Activated effector memory CD4-positive, alpha-beta T cell treated with anti-CD3 and anti-CD28 coated beads, Interleukin-2, amount 50 U/mL, for 16 hours (primary cell): Measurements from ENCODE around the gene L3MBTL2.

Experiments used
- DNase-seq: peaks from one replicate; pipeline ENCODE4 v3.0.0-alpha.2; 2020

Gene L3MBTL2

GRCh38 chr22:41215926-41216325, 10.8 kb downstream of the L3MBTL2 start:
- no peak for DNase-seq

GRCh38 chr22:41216984-41217383, 11.9 kb downstream of the L3MBTL2 start:
- DNase-seq: no peak

- DNase-seq: peak; percentile 72
Observed at GRCh38 chr22:41217553-41218157, 12.5 kb downstream of the L3MBTL2 start.

- no peak for DNase-seq
Observed at GRCh38 chr22:41222846-41223507, 17.9 kb downstream of the L3MBTL2 start.

DNA sequence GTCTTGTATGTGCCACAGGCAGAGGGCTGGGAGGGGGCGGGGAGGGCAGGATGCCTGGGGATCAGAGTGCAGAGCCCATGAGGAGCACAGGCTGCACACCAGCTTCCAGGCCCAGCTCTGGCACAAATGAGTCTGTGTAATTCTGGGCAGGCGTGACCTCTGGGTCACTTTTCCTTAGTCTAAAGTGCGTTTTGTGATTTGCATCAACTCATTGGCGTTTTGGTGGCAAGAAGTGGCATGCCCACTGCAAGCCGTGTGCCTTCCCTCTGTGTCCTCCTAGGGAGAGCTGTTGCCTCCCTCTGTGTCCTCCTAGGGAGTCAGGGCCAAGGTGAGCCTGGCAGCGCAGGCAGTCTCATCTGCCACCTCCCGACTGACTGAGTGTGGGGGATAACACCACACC, 18.4 kb downstream of the L3MBTL2 start:
- no peak for DNase-seq

GRCh38 chr22:41226723-41227655, 21.9 kb downstream of the L3MBTL2 start:
- no peak for DNase-seq

DNA sequence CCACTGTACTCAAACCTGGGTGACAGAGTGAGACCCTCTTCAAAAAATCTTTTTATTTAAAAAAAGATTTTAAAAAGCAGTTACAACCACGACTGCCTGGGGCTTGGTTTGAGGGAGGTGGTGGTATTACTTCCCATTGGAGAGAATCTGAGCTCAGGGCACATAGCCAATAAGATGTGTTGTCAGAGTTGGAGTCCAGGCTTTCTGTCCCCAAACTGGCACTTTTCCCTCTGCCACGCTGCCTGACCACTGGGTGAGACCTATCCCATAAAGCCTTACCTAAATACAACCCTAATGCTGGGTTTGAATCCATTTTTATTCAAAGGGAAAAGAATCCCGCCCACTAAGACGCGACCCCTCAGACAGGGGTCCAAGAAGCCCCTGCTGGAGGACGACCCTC, 24.1 kb downstream of the L3MBTL2 start:
- no peak for DNase-seq

DNA sequence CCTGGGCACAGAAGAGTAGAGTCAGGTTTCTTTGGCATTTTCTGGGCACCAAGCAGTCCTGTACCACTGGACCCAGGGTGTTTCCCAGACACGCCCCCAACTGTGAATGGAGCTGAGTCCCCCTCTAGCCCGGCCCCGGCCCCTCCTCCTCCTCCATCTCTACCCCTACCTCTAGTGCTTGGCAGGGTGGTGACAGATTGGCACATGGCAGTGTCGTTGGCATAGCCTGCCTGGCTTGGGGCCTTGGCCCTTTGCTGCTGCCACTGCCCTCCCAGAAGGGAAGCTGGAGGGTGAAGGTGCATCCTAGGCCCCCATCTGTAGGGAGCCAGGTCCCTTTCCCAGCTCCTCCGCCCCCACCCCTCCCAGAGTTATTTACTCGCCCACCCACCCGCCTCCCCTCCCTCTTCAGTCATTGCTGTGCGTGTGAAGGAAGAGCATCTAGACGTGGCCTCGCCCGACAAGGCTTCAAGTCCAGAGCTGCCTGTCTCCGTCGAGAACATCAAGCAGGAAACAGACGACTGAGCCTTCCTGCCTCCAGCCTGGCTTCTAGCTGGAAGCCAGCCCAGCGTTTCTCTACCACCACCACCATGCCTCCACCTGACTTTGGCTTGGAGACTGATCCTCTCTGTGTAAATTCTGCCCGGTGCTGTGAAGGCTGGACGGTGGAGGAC, 24.8 kb downstream of the L3MBTL2 start:
- no peak for DNase-seq

DNA sequence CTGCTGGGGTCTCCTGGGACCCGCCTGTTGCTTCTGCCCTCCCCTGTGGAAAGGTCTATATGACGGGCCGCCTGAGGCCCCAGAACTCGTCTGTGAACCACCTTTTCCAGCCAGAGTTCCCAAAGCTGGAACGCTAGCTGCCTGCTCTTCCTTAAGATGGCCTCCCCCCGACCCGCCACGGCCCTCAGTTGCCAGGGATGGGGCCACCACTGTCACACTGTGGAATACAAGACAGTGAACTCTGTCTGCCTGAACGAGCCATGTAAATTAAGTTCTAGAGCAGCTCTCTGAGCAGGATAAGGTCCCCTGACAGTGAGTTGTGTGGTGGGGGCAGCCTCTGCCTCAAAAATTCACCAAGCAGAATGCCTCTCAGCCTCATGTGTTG, 25.3 kb downstream of the L3MBTL2 start:
- DNase-seq: no peak

GRCh38 chr22:41231369-41231768, 26.3 kb downstream of the L3MBTL2 start:
- DNase-seq: no peak

GRCh38 chr22:41234815-41235695, 29.9 kb downstream of the L3MBTL2 start:
- no peak for DNase-seq

- DNase-seq: no peak
Observed at GRCh38 chr22:41237036-41237706, 32.1 kb downstream of the L3MBTL2 start.

GRCh38 chr22:41237707-41238569, 32.8 kb downstream of the L3MBTL2 start:
- peak; percentile 92 for DNase-seq

- no peak for DNase-seq
Observed at GRCh38 chr22:41238570-41239442, 33.7 kb downstream of the L3MBTL2 start.

GRCh38 chr22:41239443-41240128, 34.5 kb downstream of the L3MBTL2 start:
- no peak for DNase-seq

DNA sequence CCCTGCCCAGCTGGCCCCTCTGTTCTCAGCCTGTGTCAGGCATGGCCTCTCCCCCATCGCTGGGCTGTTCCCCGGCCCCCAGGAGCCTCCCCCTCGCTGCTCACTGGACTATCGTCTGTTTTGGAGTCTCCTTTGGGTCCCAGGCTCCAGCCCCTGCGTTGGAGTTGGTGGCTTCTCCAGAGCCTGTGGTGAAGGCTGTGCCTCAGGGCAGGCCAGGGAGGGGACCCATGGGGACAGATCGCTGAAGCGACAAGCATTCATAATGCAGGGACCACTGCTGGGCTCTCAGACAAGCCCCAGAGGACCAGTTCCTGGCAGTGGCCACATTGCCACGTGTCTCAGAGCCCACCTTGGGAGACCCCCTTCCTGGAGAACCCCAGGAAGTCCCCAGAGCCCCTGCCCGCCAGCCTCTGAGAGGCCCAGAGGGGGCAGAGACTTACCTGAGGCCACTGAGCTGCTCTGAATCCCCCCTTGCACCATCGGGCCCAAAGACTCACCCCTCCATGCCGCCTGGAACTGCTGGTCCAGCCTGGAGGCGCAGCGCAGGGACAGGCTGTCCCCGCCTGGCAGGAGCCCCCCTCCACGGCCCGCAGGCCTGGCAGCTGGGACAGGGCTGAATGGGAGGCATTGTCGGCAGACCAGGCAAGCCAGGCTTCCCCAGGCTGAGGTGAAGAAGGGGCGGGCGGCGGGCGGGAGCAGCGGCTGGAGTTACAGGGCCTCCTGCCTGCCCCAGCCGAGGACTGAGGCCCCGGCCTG, 35.4 kb downstream of the L3MBTL2 start, which contains the start of gene CHADL:
Gene CHADL (minus strand): TSS at position 555 of the 756 bp plus-strand sequence. CDS start 50 bp downstream, at position 505.
- DNase-seq: no peak

GRCh38 chr22:41241133-41241676, 36.1 kb downstream of the L3MBTL2 start:
- DNase-seq: no peak
